ENCODE measurements around the gene DIP2C. TPM values are rescaled to one million over a fixed set of nuclear protein-coding genes. Genes with fewer than 3 reads are reported as not detected.
A peak's percentile ranks its signal among the peaks of the same experiment; 100 is the strongest.
"Not testable (repeated sequence)": the region's sequence is repeated elsewhere in the genome, so short reads cannot be mapped to it uniquely, and the experiment has no call there.

The DIP2C gene
- polyA plus RNA-seq, 1 donor from 2014 or later, result 1.4 TPM

GRCh38 chr10:404991-405390 lies 284.5 kb downstream of the DIP2C start:
- Mint-ChIP-seq H3K9me3 (peaks cover 0 to 4% (median 0%) of the 10 kb centered on the region in 3 donors), H3K27ac (no peak overlapping the region), H3K27me3 (peaks cover 6% of the 10 kb centered on the region), H3K36me3 (peaks cover 1% of the 10 kb centered on the region), H3K4me1 (no peaks in the 10 kb centered on the region), H3K4me3 (no peak overlapping the region)

GRCh38 chr10:404346-404745 lies 285.1 kb downstream of the DIP2C start:
- no peaks in the 10 kb centered on the region for H3K4me1 Mint-ChIP-seq
- H3K27ac Mint-ChIP-seq, result no peak overlapping the region
- H3K36me3 Mint-ChIP-seq, result peaks cover 1% of the 10 kb centered on the region
- peaks cover 0 to 4% (median 0%) of the 10 kb centered on the region in 3 donors for H3K9me3 Mint-ChIP-seq
- H3K4me3 Mint-ChIP-seq, result no peak overlapping the region
- peaks cover 6% of the 10 kb centered on the region for H3K27me3 Mint-ChIP-seq

- Mint-ChIP-seq H3K36me3 (no peaks in the 10 kb centered on the region), H3K27ac (no peak overlapping the region), H3K27me3 (no peaks in the 10 kb centered on the region), H3K9me3 (no peaks in the 10 kb centered on the region), H3K4me1 (peaks cover 0 to 8% (median 5%) of the 10 kb centered on the region in 3 donors), H3K4me3 (no peak overlapping the region)
Measured at GRCh38 chr10:398954-399353, 290.5 kb downstream of the DIP2C start.

GRCh38 chr10:397321-398068 lies 292.0 kb downstream of the DIP2C start:
- Mint-ChIP-seq H3K27ac (no peak overlapping the region), H3K4me3 (no peak overlapping the region), H3K4me1 (peaks cover 0 to 8% (median 5%) of the 10 kb centered on the region in 3 donors), H3K27me3 (no peaks in the 10 kb centered on the region), H3K36me3 (no peaks in the 10 kb centered on the region), H3K9me3 (no peaks in the 10 kb centered on the region)

GRCh38 chr10:396535-397220 lies 292.8 kb downstream of the DIP2C start:
- no peak overlapping the region for H3K27ac Mint-ChIP-seq
- no peaks in the 10 kb centered on the region for H3K9me3 Mint-ChIP-seq
- H3K4me3 Mint-ChIP-seq, result peak overlapping the region in 2 of 4 donors; percentile 1 to 22
- H3K36me3 Mint-ChIP-seq, result peaks cover 1% of the 10 kb centered on the region
- peaks cover 0 to 8% (median 5%) of the 10 kb centered on the region in 3 donors for H3K4me1 Mint-ChIP-seq
- H3K27me3 Mint-ChIP-seq, result no peaks in the 10 kb centered on the region

- H3K4me3 Mint-ChIP-seq, result no peak overlapping the region
- peaks cover 1% of the 10 kb centered on the region for H3K36me3 Mint-ChIP-seq
- no peaks in the 10 kb centered on the region for H3K27me3 Mint-ChIP-seq
- H3K4me1 Mint-ChIP-seq, result peaks cover 0 to 8% (median 5%) of the 10 kb centered on the region in 3 donors
- H3K27ac Mint-ChIP-seq, result no peak overlapping the region
- H3K9me3 Mint-ChIP-seq, result no peaks in the 10 kb centered on the region
Measured at GRCh38 chr10:396107-396506, 293.4 kb downstream of the DIP2C start.

GRCh38 chr10:395665-396064 lies 293.8 kb downstream of the DIP2C start:
- Mint-ChIP-seq H3K4me1 (peaks cover 0 to 8% (median 5%) of the 10 kb centered on the region in 3 donors), H3K27ac (no peak overlapping the region), H3K27me3 (no peaks in the 10 kb centered on the region), H3K4me3 (no peak overlapping the region), H3K36me3 (peaks cover 1% of the 10 kb centered on the region), H3K9me3 (no peaks in the 10 kb centered on the region)

GRCh38 chr10:394439-395101 lies 294.9 kb downstream of the DIP2C start:
- peak overlapping the region in 1 of 4 donors; percentile 86 for H3K4me3 Mint-ChIP-seq
- H3K36me3 Mint-ChIP-seq, H3K4me1 Mint-ChIP-seq, H3K27ac Mint-ChIP-seq, H3K27me3 Mint-ChIP-seq, H3K9me3 Mint-ChIP-seq: not testable (repeated sequence)

- Mint-ChIP-seq H3K4me1 (peaks cover 0 to 8% (median 5%) of the 10 kb centered on the region in 3 donors), H3K27me3 (no peaks in the 10 kb centered on the region), H3K36me3 (peaks cover 1% of the 10 kb centered on the region), H3K9me3 (no peaks in the 10 kb centered on the region), H3K27ac (peak overlapping the region in 1 of 3 donors; percentile 28), H3K4me3 (no peak overlapping the region)
Measured at GRCh38 chr10:393787-394438, 295.6 kb downstream of the DIP2C start.

- Mint-ChIP-seq H3K36me3 (peaks cover 1% of the 10 kb centered on the region), H3K4me1 (peaks cover 3 to 8% (median 5%) of the 10 kb centered on the region in 3 donors), H3K9me3 (no peaks in the 10 kb centered on the region), H3K27me3 (no peaks in the 10 kb centered on the region), H3K27ac (no peak overlapping the region), H3K4me3 (no peak overlapping the region)
Measured at GRCh38 chr10:393106-393745, 296.2 kb downstream of the DIP2C start.

- H3K27ac Mint-ChIP-seq, result no peak overlapping the region
- H3K9me3 Mint-ChIP-seq, result no peaks in the 10 kb centered on the region
- no peaks in the 10 kb centered on the region for H3K27me3 Mint-ChIP-seq
- peaks cover 2 to 5% (median 3%) of the 10 kb centered on the region in 3 donors for H3K4me1 Mint-ChIP-seq
- no peak overlapping the region for H3K4me3 Mint-ChIP-seq
- peaks cover 1% of the 10 kb centered on the region for H3K36me3 Mint-ChIP-seq
Measured at GRCh38 chr10:392705-393037, 296.8 kb downstream of the DIP2C start.

GRCh38 chr10:391847-392704 lies 297.4 kb downstream of the DIP2C start:
- H3K4me1 Mint-ChIP-seq, result peaks cover 0 to 3% (median 1%) of the 10 kb centered on the region in 3 donors
- H3K27ac Mint-ChIP-seq, result no peak overlapping the region

GRCh38 chr10:391305-391704 lies 298.2 kb downstream of the DIP2C start:
- no peak overlapping the region for H3K27ac Mint-ChIP-seq
- H3K9me3 Mint-ChIP-seq, result no peaks in the 10 kb centered on the region
- H3K4me3 Mint-ChIP-seq, result no peak overlapping the region
- peaks cover 1% of the 10 kb centered on the region for H3K36me3 Mint-ChIP-seq
- peaks cover 2% of the 10 kb centered on the region for H3K27me3 Mint-ChIP-seq
- H3K4me1 Mint-ChIP-seq, result peaks cover 0 to 3% (median 1%) of the 10 kb centered on the region in 3 donors

More at GRCh38 chr10:391847-392704, 297.4 kb downstream of the DIP2C start:
- Mint-ChIP-seq H3K4me3 (no peak overlapping the region), H3K36me3 (peaks cover 1% of the 10 kb centered on the region), H3K9me3 (no peaks in the 10 kb centered on the region), H3K27me3 (peaks cover 2% of the 10 kb centered on the region)

Measured in IgD-negative memory B cell (primary cell).